GM12873 (cell line): ENCODE measurements around the gene GPR78.

Experiments used
- CTCF ChIP-seq: IDR thresholded peaks from 2 replicates; pipeline ENCODE4 v1.5.1; 2012; ENCODE audit warnings: low read depth, mild to moderate bottlenecking, moderate library complexity, low read length, control low read depth; ENCODE audit not compliant: insufficient read depth; ENCODE audit errors: missing control alignments

The GPR78 gene

GRCh38 chr4:8538076-8538702, 42.0 kb upstream of the GPR78 start:
- TF ChIP-seq CTCF, result no peak

- TF ChIP-seq CTCF, result no peak
These were observed 41.3 kb upstream of the GPR78 start for GRCh38 chr4:8538703-8539567.

GRCh38 chr4:8539661-8540060, 40.5 kb upstream of the GPR78 start:
- no peak for TF ChIP-seq CTCF

- TF ChIP-seq CTCF, result no peak
These were observed 40.1 kb upstream of the GPR78 start for GRCh38 chr4:8540072-8540471.

GRCh38 chr4:8540586-8540985, 39.6 kb upstream of the GPR78 start:
- TF ChIP-seq CTCF, result no peak

- no peak for TF ChIP-seq CTCF
These were observed 39.2 kb upstream of the GPR78 start for GRCh38 chr4:8540991-8541390.

- TF ChIP-seq CTCF, result no peak
These were observed 38.0 kb upstream of the GPR78 start for GRCh38 chr4:8541981-8542715.
